ENCODE results near the gene CDC45.

- no peak for TF ChIP-seq POLR2A (IDR thresholded peaks at IDR 0.05)
- no peak for TF ChIP-seq CTCF (IDR thresholded peaks at IDR 0.05)
Measured at GRCh38 chr22:19559324-19559811, 79.6 kb downstream of the CDC45 start.
